Ishikawa (cell line): ENCODE results near the gene PSMC6.

ENCODE experiments used
- CREB1 ChIP-seq: IDR thresholded peaks from 2 replicates; pipeline ENCODE4 v1.6.1; 2012; ENCODE audit warnings: low read depth
- EGR1 ChIP-seq: IDR thresholded peaks from 2 replicates; pipeline ENCODE4 v1.6.1; 2012
- EP300 ChIP-seq: IDR thresholded peaks from 2 replicates; pipeline ENCODE4 v1.6.1; 2012; ENCODE audit warnings: borderline replicate concordance
- MAX ChIP-seq: IDR thresholded peaks from 2 replicates; pipeline ENCODE4 v1.6.1; 2012
- NFIC ChIP-seq: IDR thresholded peaks from 2 replicates; pipeline ENCODE4 v1.6.1; 2012
- RAD21 ChIP-seq: IDR thresholded peaks from 2 replicates; pipeline ENCODE4 v1.6.1; 2012; ENCODE audit warnings: low read depth
- TAF1 ChIP-seq: IDR thresholded peaks from 2 replicates; pipeline ENCODE4 v1.6.1; 2012; ENCODE audit warnings: low read depth, mild to moderate bottlenecking
- TEAD4 ChIP-seq: IDR thresholded peaks from 2 replicates; pipeline ENCODE4 v1.6.1; 2012
- YY1 ChIP-seq: IDR thresholded peaks from 2 replicates; pipeline ENCODE4 v1.6.1; 2012; ENCODE audit warnings: low read depth
- TF ChIP-seq, protein P1 (sequence below): IDR thresholded peaks from 2 replicates; pipeline ENCODE4 v1.6.1; 2012; ENCODE audit warnings: low read depth, mild to moderate bottlenecking

GRCh38 chr14:52703225-52703624 lies 3.8 kb upstream of the PSMC6 start:
- TF ChIP-seq TEAD4 = no peak
- TF ChIP-seq EP300 = no peak
- TF ChIP-seq YY1 = no peak
- no peak for TF ChIP-seq TAF1
- no peak for TF ChIP-seq NFIC
- no peak for TF ChIP-seq RAD21
- TF ChIP-seq MAX = no peak
- no peak for TF ChIP-seq EGR1
- TF ChIP-seq, protein P1, sequence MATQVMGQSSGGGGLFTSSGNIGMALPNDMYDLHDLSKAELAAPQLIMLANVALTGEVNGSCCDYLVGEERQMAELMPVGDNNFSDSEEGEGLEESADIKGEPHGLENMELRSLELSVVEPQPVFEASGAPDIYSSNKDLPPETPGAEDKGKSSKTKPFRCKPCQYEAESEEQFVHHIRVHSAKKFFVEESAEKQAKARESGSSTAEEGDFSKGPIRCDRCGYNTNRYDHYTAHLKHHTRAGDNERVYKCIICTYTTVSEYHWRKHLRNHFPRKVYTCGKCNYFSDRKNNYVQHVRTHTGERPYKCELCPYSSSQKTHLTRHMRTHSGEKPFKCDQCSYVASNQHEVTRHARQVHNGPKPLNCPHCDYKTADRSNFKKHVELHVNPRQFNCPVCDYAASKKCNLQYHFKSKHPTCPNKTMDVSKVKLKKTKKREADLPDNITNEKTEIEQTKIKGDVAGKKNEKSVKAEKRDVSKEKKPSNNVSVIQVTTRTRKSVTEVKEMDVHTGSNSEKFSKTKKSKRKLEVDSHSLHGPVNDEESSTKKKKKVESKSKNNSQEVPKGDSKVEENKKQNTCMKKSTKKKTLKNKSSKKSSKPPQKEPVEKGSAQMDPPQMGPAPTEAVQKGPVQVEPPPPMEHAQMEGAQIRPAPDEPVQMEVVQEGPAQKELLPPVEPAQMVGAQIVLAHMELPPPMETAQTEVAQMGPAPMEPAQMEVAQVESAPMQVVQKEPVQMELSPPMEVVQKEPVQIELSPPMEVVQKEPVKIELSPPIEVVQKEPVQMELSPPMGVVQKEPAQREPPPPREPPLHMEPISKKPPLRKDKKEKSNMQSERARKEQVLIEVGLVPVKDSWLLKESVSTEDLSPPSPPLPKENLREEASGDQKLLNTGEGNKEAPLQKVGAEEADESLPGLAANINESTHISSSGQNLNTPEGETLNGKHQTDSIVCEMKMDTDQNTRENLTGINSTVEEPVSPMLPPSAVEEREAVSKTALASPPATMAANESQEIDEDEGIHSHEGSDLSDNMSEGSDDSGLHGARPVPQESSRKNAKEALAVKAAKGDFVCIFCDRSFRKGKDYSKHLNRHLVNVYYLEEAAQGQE = no peak
- TF ChIP-seq CREB1 = no peak
